HepG2 (cell line): ENCODE measurements around the gene DMAP1. TPM values are rescaled to one million over a fixed set of nuclear protein-coding genes. Genes with fewer than 3 reads are reported as not detected.

Source experiments
- ATAC-seq: fragments of 200-7000 bp; cut with Tn5 transposase; 3 replicates; pipeline ENCODE4 v1.9.1; 2020; ENCODE audit warnings: mild to moderate bottlenecking, moderate library complexity
- BruUV-seq: library from RNA; stranded (reverse); fragments of 400-500 nt; replicated peaks from 2 replicates; lab custom pipeline; 2021; lab: Mats Ljungman, UMichigan
- CTCF ChIA-PET: fragments of 300-600 bp; formaldehyde crosslinking; extraction: SDS; loops from one replicate; lab custom pipeline; 2021; ENCODE audit warnings: low total read pairs, inconsistent platforms, low intra/inter-chr PET ratio; lab: Yijun Ruan, JAX
- POLR2A ChIA-PET: fragments of 350-600 bp; sonication (Branson Sonifier 250); formaldehyde crosslinking; loops from one replicate; lab custom pipeline; 2020; ENCODE audit warnings: antibody characterized with exemption, inconsistent platforms; lab: Yijun Ruan, JAX
- DNase-seq: peaks from one replicate; pipeline ENCODE4 v3.0.0-alpha.2; 2015; ENCODE audit warnings: low spot score
- FAIRE-seq: peaks from 3 replicates; lab custom pipeline; 2011; peaks lifted over from hg19 to GRCh38; lab: Jason Lieb, UNC
- H2AFZ ChIP-seq: one replicate; pipeline ENCODE4 v1.6.1; 2011; ENCODE audit warnings: low read length, inconsistent platforms
- H3K27ac ChIP-seq: fragments of 300-600 bp; 3 replicates; pipeline ENCODE4 v1.8.0; 2011; ENCODE audit warnings: mixed run types, mild to moderate bottlenecking, mixed read lengths, low read length, inconsistent platforms; ENCODE audit not compliant: insufficient read depth; ENCODE audit errors: extremely low read length
- H3K27me3 ChIP-seq, 2 experiments: fragments of 200-600 bp in 1 of 2; 2 replicates in 1 of 2; 3 replicates in 1 of 2; pipeline versions ENCODE4 v1.6.0 to v1.8.0; 2011; ENCODE audit warnings: low read length in 2 of 2, mild to moderate bottlenecking in 2 of 2, moderate library complexity in 2 of 2, inconsistent platforms in 1 of 2; ENCODE audit not compliant: insufficient read depth in 2 of 2, control insufficient read depth in 1 of 2
- H3K36me3 ChIP-seq, 2 experiments: fragments of 200-600 bp in 1 of 2; replicated peaks in 1 of 2; 2 replicates in 1 of 2; 3 replicates in 1 of 2; pipeline versions ENCODE4 v1.5.1 to v1.8.0; 2011; ENCODE audit warnings: low read length in 2 of 2, inconsistent platforms in 1 of 2; ENCODE audit not compliant: insufficient read depth in 2 of 2, control insufficient read depth in 1 of 2
- H3K4me1 ChIP-seq: 2 replicates; pipeline ENCODE4 v1.5.1; 2012; ENCODE audit warnings: low read length, inconsistent platforms; ENCODE audit not compliant: insufficient read depth
- H3K4me2 ChIP-seq: 2 replicates; pipeline ENCODE4 v1.6.0; 2011; ENCODE audit warnings: low read depth, low read length, inconsistent platforms
- H3K4me3 ChIP-seq, 3 experiments: fragments of 200-600 bp in 1 of 3; sonication (generic), shearing (Covaris generic) in 1 of 3; replicated peaks in 1 of 3; 2 replicates each; pipeline ENCODE4 v1.5.1; 2011 to 2016; ENCODE audit warnings: low read length in 3 of 3, inconsistent platforms in 2 of 3, low read depth in 2 of 3, mild to moderate bottlenecking in 2 of 3, control low read depth in 1 of 3, mixed read lengths in 1 of 3; ENCODE audit not compliant: insufficient read depth in 1 of 3
- H3K79me2 ChIP-seq: one replicate; pipeline ENCODE4 v1.6.1; 2011; ENCODE audit warnings: low read length, inconsistent platforms; ENCODE audit not compliant: insufficient read depth
- H3K9ac ChIP-seq: 2 replicates; pipeline ENCODE4 v1.6.0; 2011; ENCODE audit warnings: mild to moderate bottlenecking, low read depth, low read length, inconsistent platforms; ENCODE audit not compliant: insufficient read depth
- H3K9me3 ChIP-seq: 2 replicates; pipeline ENCODE4 v1.5.1; 2012; ENCODE audit warnings: mild to moderate bottlenecking, low read length
- H4K20me1 ChIP-seq: 2 replicates; pipeline ENCODE4 v1.6.0; 2011; ENCODE audit warnings: inconsistent platforms, mild to moderate bottlenecking, low read length, moderate library complexity; ENCODE audit not compliant: insufficient read depth
- DR1 ChIP-seq: sonication (generic); formaldehyde crosslinking; IDR thresholded peaks from 2 replicates; pipeline ENCODE4 v1.8.0; 2021; ENCODE audit warnings: mild to moderate bottlenecking, missing genetic modification reagents, inconsistent platforms
- ELF1 ChIP-seq: sonication (generic); formaldehyde crosslinking; IDR thresholded peaks from 2 replicates; pipeline ENCODE4 v1.4.0; 2020; ENCODE audit warnings: missing genetic modification reagents
- HIVEP1 ChIP-seq: sonication (generic); formaldehyde crosslinking; IDR thresholded peaks from 2 replicates; pipeline ENCODE4 v1.4.0; 2020; ENCODE audit warnings: mild to moderate bottlenecking, missing genetic modification reagents
- IRX3 ChIP-seq: sonication (generic); formaldehyde crosslinking; IDR thresholded peaks from 2 replicates; pipeline ENCODE4 v1.8.1; 2023; ENCODE audit warnings: mild to moderate bottlenecking, low read depth, missing genetic modification reagents, borderline replicate concordance
- MED8 ChIP-seq: sonication (generic); formaldehyde crosslinking; IDR thresholded peaks from 2 replicates; pipeline ENCODE4 v1.8.1; 2023; ENCODE audit warnings: mild to moderate bottlenecking, missing genetic modification reagents; ENCODE audit not compliant: insufficient replicate concordance
- PRMT3 ChIP-seq: sonication (generic); formaldehyde crosslinking; IDR thresholded peaks from 2 replicates; pipeline ENCODE4 v1.8.1; 2022; ENCODE audit warnings: low read depth, mild to moderate bottlenecking, moderate library complexity, missing genetic modification reagents, borderline replicate concordance
- SIN3A ChIP-seq: IDR thresholded peaks from 2 replicates; pipeline ENCODE4 v1.6.1; 2011; ENCODE audit warnings: low read depth, mild to moderate bottlenecking, control low read depth, low read length, borderline replicate concordance
- ZFP36 ChIP-seq: fragments of 150-350 bp; IDR thresholded peaks from 2 replicates; pipeline ENCODE4 v1.6.1; 2018; ENCODE audit warnings: borderline replicate concordance, low read length, low read depth; ENCODE audit not compliant: partially characterized antibody
- ZNF12 ChIP-seq: sonication (generic); formaldehyde crosslinking; IDR thresholded peaks from 2 replicates; pipeline ENCODE4 v1.5.0; 2020; ENCODE audit warnings: missing genetic modification reagents
- ZNF784 ChIP-seq: sonication (generic); formaldehyde crosslinking; IDR thresholded peaks from 2 replicates; pipeline ENCODE4 v1.5.1; 2020; ENCODE audit warnings: missing genetic modification reagents, mild to moderate bottlenecking, borderline replicate concordance
- WGBS: methylation state at CpG from one replicate; pipeline ENCODE4 v1.1.6; 2017; ENCODE audit warnings: low lambda C conversion rate; 5-methylcytosine and 5-hydroxymethylcytosine counted together
- in situ Hi-C: cut with HindIII; loops from 2 replicates; pipeline ENCODE4 v1.10.0; 2017; ENCODE audit warnings: low pct_unique_long_range_greater_than_20kb; ENCODE audit not compliant: extremely low pct_ligation_motif_present
- intact Hi-C: fragments of 100-400 bp; cut with micrococcal nuclease; formaldehyde crosslinking; loops from one replicate; pipeline ENCODE4 v1.10.0; 2022; ENCODE audit not compliant: unreplicated experiment
- polyA plus RNA-seq, 8 experiments: library from polyadenylated mRNA; depleted of rRNA in 3 of 8; stranded (reverse) in 7 of 8; unstranded in 1 of 8; fragments of >200 nt; fragmentation: Illumina TruSeq in 4 of 8; extraction: Trizol in 4 of 8; gene quantifications; 2 replicates each; pipeline versions ENCODE4 v1.2.1 to v1.2.3, GENCODE V29; 2011 to 2016; ENCODE audit warnings: low read depth in 4 of 8, missing spikeins in 1 of 8, mixed read lengths in 1 of 8; ENCODE audit not compliant: insufficient read depth in 1 of 8
- total RNA-seq, 5 experiments: library from RNA; depleted of rRNA; stranded (reverse); fragments of >200 nt; fragmentation: Illumina TruSeq; extraction: Trizol; gene quantifications; 2 replicates each; pipeline ENCODE4 v1.2.3, GENCODE V29; 2016; ENCODE audit warnings: low read depth in 1 of 5
- TF ChIP-seq, protein P1 (sequence below): sonication (generic); formaldehyde crosslinking; IDR thresholded peaks from 2 replicates; pipeline ENCODE4 v1.8.1; 2023; ENCODE audit warnings: mild to moderate bottlenecking, missing genetic modification reagents
- TF ChIP-seq, protein P2 (sequence below): sonication (generic); formaldehyde crosslinking; IDR thresholded peaks from 2 replicates; pipeline ENCODE4 v1.4.0; 2020; ENCODE audit warnings: mild to moderate bottlenecking, missing genetic modification reagents

The DMAP1 gene
- total and polyA plus RNA-seq, 2 of the 13 experiments (the other 11 are each of a cell fraction or from before 2014, with no cell fraction given): 17.6 to 32.7 TPM

GRCh38 chr1:44260792-44261170 lies 47.5 kb downstream of the DMAP1 start:
- no peak overlapping the region for H3K9ac ChIP-seq
- no peak for TF ChIP-seq ELF1 (CRISPR knock-in tag)
- TF ChIP-seq SIN3A: no peak
- TF ChIP-seq ZFP36: peak; percentile 45
- ATAC-seq (no peak), FAIRE-seq (no peak), DNase-seq (no peak)
- no peak overlapping the region for H3K27ac ChIP-seq
- H3K4me1 ChIP-seq: 0 out of 2 replicates have a peak, but pooled peaks cover 8% of the 10 kb centered on the region
- no peaks in the 10 kb centered on the region for H3K79me2 ChIP-seq
- intact Hi-C loops (no loop called here), in situ Hi-C loops (no loop called here)
- no peak overlapping the region for H2AFZ ChIP-seq
- H4K20me1 ChIP-seq: no peaks in the 10 kb centered on the region
- ChIA-PET CTCF (no interaction called here), POLR2A (no interaction called here)
- H3K27me3 ChIP-seq: no peaks in the 10 kb centered on the region
- H3K4me2 ChIP-seq: no peak overlapping the region
- BruUV-seq: no TSS peak
- H3K36me3 ChIP-seq: peaks cover 0 to 1% of the 10 kb centered on the region in 2 experiments; a peak in 1 of 5 replicates
- 91% methylated on average over 4 of the region's 4 CpGs for WGBS
- no peak overlapping the region for H3K4me3 ChIP-seq
- H3K9me3 ChIP-seq: no peaks in the 10 kb centered on the region

GRCh38 chr1:44261171-44261817 lies 48.0 kb downstream of the DMAP1 start:
- ChIA-PET POLR2A (no interaction called here), CTCF (no interaction called here)
- no peak overlapping the region for H3K27ac ChIP-seq
- no peak overlapping the region for H3K4me2 ChIP-seq
- H3K79me2 ChIP-seq: no peaks in the 10 kb centered on the region
- intact Hi-C loops (no loop called here), in situ Hi-C loops (no loop called here)
- H3K4me3 ChIP-seq: no peak overlapping the region
- ATAC-seq (no peak), DNase-seq (no peak), FAIRE-seq (no peak)
- TF ChIP-seq ZNF784 (CRISPR knock-in tag) (no peak), HIVEP1 (CRISPR knock-in tag) (no peak), PRMT3 (CRISPR knock-in tag) (no peak), IRX3 (CRISPR knock-in tag) (no peak), MED8 (CRISPR knock-in tag) (no peak), ZNF12 (CRISPR knock-in tag) (no peak), DR1 (CRISPR knock-in tag) (no peak)
- TF ChIP-seq, protein P1, sequence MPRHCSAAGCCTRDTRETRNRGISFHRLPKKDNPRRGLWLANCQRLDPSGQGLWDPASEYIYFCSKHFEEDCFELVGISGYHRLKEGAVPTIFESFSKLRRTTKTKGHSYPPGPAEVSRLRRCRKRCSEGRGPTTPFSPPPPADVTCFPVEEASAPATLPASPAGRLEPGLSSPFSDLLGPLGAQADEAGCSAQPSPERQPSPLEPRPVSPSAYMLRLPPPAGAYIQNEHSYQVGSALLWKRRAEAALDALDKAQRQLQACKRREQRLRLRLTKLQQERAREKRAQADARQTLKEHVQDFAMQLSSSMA (CRISPR knock-in tag): no peak
- TF ChIP-seq, protein P2, sequence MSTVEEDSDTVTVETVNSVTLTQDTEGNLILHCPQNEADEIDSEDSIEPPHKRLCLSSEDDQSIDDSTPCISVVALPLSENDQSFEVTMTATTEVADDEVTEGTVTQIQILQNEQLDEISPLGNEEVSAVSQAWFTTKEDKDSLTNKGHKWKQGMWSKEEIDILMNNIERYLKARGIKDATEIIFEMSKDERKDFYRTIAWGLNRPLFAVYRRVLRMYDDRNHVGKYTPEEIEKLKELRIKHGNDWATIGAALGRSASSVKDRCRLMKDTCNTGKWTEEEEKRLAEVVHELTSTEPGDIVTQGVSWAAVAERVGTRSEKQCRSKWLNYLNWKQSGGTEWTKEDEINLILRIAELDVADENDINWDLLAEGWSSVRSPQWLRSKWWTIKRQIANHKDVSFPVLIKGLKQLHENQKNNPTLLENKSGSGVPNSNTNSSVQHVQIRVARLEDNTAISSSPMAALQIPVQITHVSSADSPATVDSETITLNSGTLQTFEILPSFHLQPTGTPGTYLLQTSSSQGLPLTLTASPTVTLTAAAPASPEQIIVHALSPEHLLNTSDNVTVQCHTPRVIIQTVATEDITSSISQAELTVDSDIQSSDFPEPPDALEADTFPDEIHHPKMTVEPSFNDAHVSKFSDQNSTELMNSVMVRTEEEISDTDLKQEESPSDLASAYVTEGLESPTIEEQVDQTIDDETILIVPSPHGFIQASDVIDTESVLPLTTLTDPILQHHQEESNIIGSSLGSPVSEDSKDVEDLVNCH: no peak
- no peaks in the 10 kb centered on the region for H4K20me1 ChIP-seq
- H3K36me3 ChIP-seq: peaks cover 0 to 1% of the 10 kb centered on the region in 2 experiments; a peak in 1 of 5 replicates
- 0 out of 2 replicates have a peak, but pooled peaks cover 8% of the 10 kb centered on the region for H3K4me1 ChIP-seq
- H3K27me3 ChIP-seq: no peaks in the 10 kb centered on the region
- BruUV-seq: no TSS peak
- 97% methylated on average over 27 of the region's 27 CpGs for WGBS
- no peaks in the 10 kb centered on the region for H3K9me3 ChIP-seq
- no peak overlapping the region for H3K9ac ChIP-seq
- H2AFZ ChIP-seq: no peak overlapping the region
